GM19035 (cell line): ENCODE data around the gene OPN3.
A peak's percentile ranks its signal among the peaks of the same experiment; 100 is the strongest.

Experiments used
- ATAC-seq: cut with Tn5 transposase; IDR thresholded peaks from one replicate; pipeline ENCODE4 v1.9.1; 2021; ENCODE audit not compliant: unreplicated experiment

OPN3 gene

GRCh38 chr1:241647658-241648057 lies 7.5 kb upstream of the OPN3 start:
- no peak for ATAC-seq

GRCh38 chr1:241646201-241646600 lies 6.0 kb upstream of the OPN3 start:
- no peak for ATAC-seq

- no peak for ATAC-seq
These were observed 5.0 kb upstream of the OPN3 start for GRCh38 chr1:241645199-241645598.

- no peak for ATAC-seq
These were observed 4.1 kb upstream of the OPN3 start for GRCh38 chr1:241644259-241644658.

GRCh38 chr1:241642593-241642944 lies 2.4 kb upstream of the OPN3 start:
- no peak for ATAC-seq

GRCh38 chr1:241641773-241642592 lies 1.8 kb upstream of the OPN3 start:
- no peak for ATAC-seq

GRCh38 chr1:241640867-241641622 lies 876 bp upstream of the OPN3 start:
- no peak for ATAC-seq

GRCh38 chr1:241639623-241640148 lies 483 bp downstream of the OPN3 start:
- peak; percentile 50 for ATAC-seq

- no peak for ATAC-seq
These were observed 1.1 kb downstream of the OPN3 start for GRCh38 chr1:241638909-241639622.

GRCh38 chr1:241638099-241638682 lies 2.0 kb downstream of the OPN3 start:
- ATAC-seq = no peak

GRCh38 chr1:241637604-241638003 lies 2.6 kb downstream of the OPN3 start:
- ATAC-seq = no peak

- ATAC-seq = no peak
These were observed 3.1 kb downstream of the OPN3 start for GRCh38 chr1:241637046-241637590.

- ATAC-seq = no peak
These were observed 3.9 kb downstream of the OPN3 start for GRCh38 chr1:241636291-241636690.

GRCh38 chr1:241635556-241636152 lies 4.5 kb downstream of the OPN3 start:
- no peak for ATAC-seq

- ATAC-seq = no peak
These were observed 7.2 kb downstream of the OPN3 start for GRCh38 chr1:241632987-241633386.

- no peak for ATAC-seq
These were observed 8.5 kb downstream of the OPN3 start for GRCh38 chr1:241631674-241632073.

GRCh38 chr1:241630899-241631298 lies 9.3 kb downstream of the OPN3 start:
- ATAC-seq = no peak

GRCh38 chr1:241630476-241630875 lies 9.7 kb downstream of the OPN3 start:
- ATAC-seq = no peak

GRCh38 chr1:241630005-241630404 lies 10.2 kb downstream of the OPN3 start:
- ATAC-seq = no peak

GRCh38 chr1:241627453-241628259 lies 12.5 kb downstream of the OPN3 start:
- peak; percentile 79 for ATAC-seq
